Measurements from ENCODE around the gene RALBP1.
"Not testable (repeated sequence)": the region's sequence is repeated elsewhere in the genome, so short reads cannot be mapped to it uniquely, and the experiment has no call there.

DNA sequence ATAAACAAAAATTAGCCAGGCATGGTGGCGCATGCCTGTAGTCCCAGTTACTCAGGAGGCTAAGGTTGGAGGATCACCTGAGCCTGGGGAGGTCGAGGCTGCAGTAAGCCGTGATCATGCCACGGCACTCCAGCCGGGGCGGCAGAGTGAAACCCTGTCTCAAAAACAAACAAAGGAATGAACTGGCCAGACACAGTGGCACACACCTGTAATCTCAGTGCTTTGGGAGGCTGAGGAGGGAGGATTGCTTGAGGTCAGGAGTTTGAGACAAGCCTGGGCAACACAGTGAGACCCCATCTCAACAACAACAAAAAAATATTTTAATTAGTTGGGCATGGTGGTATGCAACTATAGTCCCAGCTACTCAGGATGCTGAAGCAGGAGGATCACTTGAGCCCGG is 24.4 kb upstream of the RALBP1 start:
- TF ChIP-seq, protein P1, sequence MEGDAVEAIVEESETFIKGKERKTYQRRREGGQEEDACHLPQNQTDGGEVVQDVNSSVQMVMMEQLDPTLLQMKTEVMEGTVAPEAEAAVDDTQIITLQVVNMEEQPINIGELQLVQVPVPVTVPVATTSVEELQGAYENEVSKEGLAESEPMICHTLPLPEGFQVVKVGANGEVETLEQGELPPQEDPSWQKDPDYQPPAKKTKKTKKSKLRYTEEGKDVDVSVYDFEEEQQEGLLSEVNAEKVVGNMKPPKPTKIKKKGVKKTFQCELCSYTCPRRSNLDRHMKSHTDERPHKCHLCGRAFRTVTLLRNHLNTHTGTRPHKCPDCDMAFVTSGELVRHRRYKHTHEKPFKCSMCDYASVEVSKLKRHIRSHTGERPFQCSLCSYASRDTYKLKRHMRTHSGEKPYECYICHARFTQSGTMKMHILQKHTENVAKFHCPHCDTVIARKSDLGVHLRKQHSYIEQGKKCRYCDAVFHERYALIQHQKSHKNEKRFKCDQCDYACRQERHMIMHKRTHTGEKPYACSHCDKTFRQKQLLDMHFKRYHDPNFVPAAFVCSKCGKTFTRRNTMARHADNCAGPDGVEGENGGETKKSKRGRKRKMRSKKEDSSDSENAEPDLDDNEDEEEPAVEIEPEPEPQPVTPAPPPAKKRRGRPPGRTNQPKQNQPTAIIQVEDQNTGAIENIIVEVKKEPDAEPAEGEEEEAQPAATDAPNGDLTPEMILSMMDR (IDR thresholded peaks at IDR 0.05), result not testable (repeated sequence)
- TF ChIP-seq POLR2A, POLR2AphosphoS5 (IDR thresholded peaks at IDR 0.05): not testable (repeated sequence)
